HCT116 (cell line): ENCODE data around the gene KRTAP12-1. TPM values are rescaled to one million over a fixed set of nuclear protein-coding genes. Genes with fewer than 3 reads are reported as not detected.

Source experiments
- ATAC-seq: fragments of 200-7000 bp; cut with Tn5 transposase; 2 replicates; pipeline ENCODE4 v1.9.1; 2020; ENCODE audit warnings: mild to moderate bottlenecking, moderate library complexity
- BruUV-seq: library from RNA; stranded (reverse); fragments of 400-500 nt; replicated peaks from 2 replicates; lab custom pipeline; 2021; lab: Mats Ljungman, UMichigan
- CTCF ChIA-PET: fragments of 300-600 bp; sonication (Branson Sonifier 250); formaldehyde crosslinking; loops from one replicate; lab custom pipeline; 2021; ENCODE audit warnings: antibody characterized with exemption; lab: Charles Lee
- POLR2A ChIA-PET: fragments of 300-600, 350-600 bp; sonication (Branson Sonifier 250); formaldehyde crosslinking; loops from one replicate; lab custom pipeline; 2021; ENCODE audit warnings: antibody characterized with exemption; lab: Charles Lee
- RAD21 ChIA-PET, 2 experiments: fragments of 300-600 bp; sonication (Branson Sonifier 250); formaldehyde crosslinking; loops; one replicate each; lab custom pipeline; 2023; ENCODE audit warnings: low total read pairs in 2 of 2; ENCODE audit not compliant: uncharacterized antibody in 2 of 2, unreplicated experiment in 2 of 2, low non-redundant PET in 1 of 2; lab: Charles Lee
- DNase-seq: peaks from one replicate; pipeline ENCODE4 v3.0.0-alpha.2; 2010; ENCODE audit warnings: low read depth, low spot score
- H2AFZ ChIP-seq: fragments of 200-600 bp; shearing (Covaris generic), sonication (generic); 2 replicates; pipeline ENCODE4 v1.6.1; 2017; ENCODE audit warnings: low read depth, mixed run types, mixed read lengths, antibody characterized with exemption, low read length; ENCODE audit not compliant: poor library complexity, severe bottlenecking
- H3K27ac ChIP-seq: 2 replicates; pipeline ENCODE4 v1.5.1; 2012; ENCODE audit warnings: low read depth, low read length
- H3K27me3 ChIP-seq: fragments of 200-600 bp; sonication (generic); 2 replicates; pipeline ENCODE4 v1.6.1; 2016; ENCODE audit warnings: mixed run types, low read length, mixed read lengths; ENCODE audit not compliant: insufficient read depth
- H3K36me3 ChIP-seq, 2 experiments: fragments of 200-500 bp in 1 of 2; fragments of 200-600 bp in 1 of 2; sonication (Bioruptor generic) in 1 of 2; sonication (generic) in 1 of 2; 2 replicates each; pipeline versions ENCODE4 v1.5.1 to v1.6.1; 2014 to 2016; ENCODE audit warnings: low read length in 2 of 2, inconsistent platforms in 1 of 2, mixed read lengths in 1 of 2, mixed run types in 1 of 2; ENCODE audit not compliant: insufficient read depth in 2 of 2, control insufficient read depth in 1 of 2
- H3K4me1 ChIP-seq, 2 experiments: fragments of 200-600 bp in 1 of 2; sonication (generic) in 1 of 2; 2 replicates each; pipeline versions ENCODE4 v1.5.1 to v1.6.1; 2012 to 2017; ENCODE audit warnings: low read length in 2 of 2, inconsistent platforms in 1 of 2, mild to moderate bottlenecking in 1 of 2, mixed read lengths in 1 of 2, mixed run types in 1 of 2, moderate library complexity in 1 of 2; ENCODE audit not compliant: insufficient read depth in 2 of 2, control insufficient read depth in 1 of 2
- H3K4me2 ChIP-seq: fragments of 200-600 bp; sonication (generic); 2 replicates; pipeline ENCODE4 v1.6.1; 2017; ENCODE audit warnings: mixed run types, low read length, mixed read lengths
- H3K4me3 ChIP-seq, 2 experiments: fragments of 200-600 bp in 1 of 2; sonication (generic) in 1 of 2; replicated peaks in 1 of 2; 2 replicates each; pipeline ENCODE4 v1.5.1; 2011 to 2016; ENCODE audit warnings: low read length in 2 of 2, control low read depth in 1 of 2, low read depth in 1 of 2, mild to moderate bottlenecking in 1 of 2, mixed read lengths in 1 of 2, mixed run types in 1 of 2
- H3K79me2 ChIP-seq: fragments of 200-600 bp; sonication (generic); 2 replicates; pipeline ENCODE4 v1.6.1; 2017; ENCODE audit warnings: mild to moderate bottlenecking, mixed run types, low read length, moderate library complexity, mixed read lengths; ENCODE audit not compliant: insufficient read depth
- H3K9ac ChIP-seq: fragments of 200-600 bp; sonication (generic); 2 replicates; pipeline ENCODE4 v1.6.1; 2016; ENCODE audit warnings: low read length, mixed read lengths
- H3K9me2 ChIP-seq: fragments of 200-600 bp; sonication (generic), shearing (Covaris generic); 2 replicates; pipeline ENCODE4 v1.6.1; 2017; ENCODE audit warnings: mixed run types, mild to moderate bottlenecking, moderate library complexity; ENCODE audit not compliant: insufficient read depth
- H3K9me3 ChIP-seq, 2 experiments: fragments of 200-500 bp in 1 of 2; fragments of 200-600 bp in 1 of 2; sonication (Bioruptor generic) in 1 of 2; sonication (generic) in 1 of 2; 2 replicates each; pipeline ENCODE4 v1.6.1; 2014 to 2017; ENCODE audit warnings: low read length in 2 of 2, mixed read lengths in 2 of 2, inconsistent platforms in 1 of 2, low read depth in 1 of 2, mild to moderate bottlenecking in 1 of 2, mixed run types in 1 of 2, moderate library complexity in 1 of 2; ENCODE audit not compliant: control insufficient read depth in 1 of 2, insufficient read depth in 1 of 2
- H4K20me1 ChIP-seq: fragments of 200-600 bp; sonication (generic), shearing (Covaris generic); 2 replicates; pipeline ENCODE4 v1.6.1; 2017; ENCODE audit warnings: mixed run types, mild to moderate bottlenecking, moderate library complexity; ENCODE audit not compliant: insufficient read depth
- ATF3 ChIP-seq: IDR thresholded peaks from 2 replicates; pipeline ENCODE4 v1.6.1; 2012
- CEBPB ChIP-seq: IDR thresholded peaks from 2 replicates; pipeline ENCODE4 v1.6.1; 2012; ENCODE audit warnings: low read depth
- EGR1 ChIP-seq: IDR thresholded peaks from 2 replicates; pipeline ENCODE4 v1.6.1; 2012; ENCODE audit warnings: low read depth
- ELF1 ChIP-seq: IDR thresholded peaks from 2 replicates; pipeline ENCODE4 v1.6.1; 2012; ENCODE audit warnings: low read depth, borderline replicate concordance
- EZH2phosphoT487 ChIP-seq: fragments of 200-600 bp; IDR thresholded peaks from 2 replicates; pipeline ENCODE4 v1.6.1; 2018; ENCODE audit warnings: antibody characterized with exemption, borderline replicate concordance
- FOSL1 ChIP-seq: IDR thresholded peaks from 2 replicates; pipeline ENCODE4 v1.6.1; 2012; ENCODE audit warnings: low read depth
- JUND ChIP-seq: IDR thresholded peaks from 2 replicates; pipeline ENCODE4 v1.6.1; 2012
- POLR2A ChIP-seq: IDR thresholded peaks from 2 replicates; pipeline ENCODE4 v1.7.0; 2011; ENCODE audit warnings: borderline replicate concordance; ENCODE audit not compliant: insufficient read depth, insufficient read length; ENCODE audit errors: extremely low read depth
- POLR2AphosphoS5 ChIP-seq: IDR thresholded peaks from 2 replicates; pipeline ENCODE4 v1.6.1; 2011; ENCODE audit warnings: mild to moderate bottlenecking, low read depth, low read length, moderate library complexity
- REST ChIP-seq: IDR thresholded peaks from 2 replicates; pipeline ENCODE4 v1.6.1; 2012; ENCODE audit warnings: low read depth
- SIN3A ChIP-seq: IDR thresholded peaks from 2 replicates; pipeline ENCODE4 v1.6.1; 2012; ENCODE audit warnings: low read depth
- SP1 ChIP-seq: IDR thresholded peaks from 2 replicates; pipeline ENCODE4 v1.6.1; 2012; ENCODE audit warnings: low read depth
- SRF ChIP-seq: IDR thresholded peaks from 2 replicates; pipeline ENCODE4 v1.6.1; 2012; ENCODE audit warnings: low read depth
- TCF7L2 ChIP-seq: IDR thresholded peaks from 2 replicates; pipeline ENCODE4 v1.7.0; 2011; ENCODE audit warnings: borderline replicate concordance, inconsistent platforms; ENCODE audit not compliant: insufficient read depth, insufficient read length; ENCODE audit errors: extremely low read depth
- YY1 ChIP-seq: IDR thresholded peaks from 2 replicates; pipeline ENCODE4 v1.6.1; 2011; ENCODE audit warnings: low read length, low read depth, moderate library complexity, mild to moderate bottlenecking; ENCODE audit not compliant: insufficient replicate concordance; ENCODE audit errors: extremely low read depth
- ZFX ChIP-seq: fragments of 450-650 bp; IDR thresholded peaks from 2 replicates; pipeline ENCODE4 v1.6.1; 2017
- intact Hi-C: fragments of 100-400 bp; cut with micrococcal nuclease; formaldehyde crosslinking; loops from 2 replicates; pipeline ENCODE4 v1.10.0; 2022
- total RNA-seq: library from RNA; stranded (reverse); gene quantifications from one replicate; pipeline ENCODE4 v1.2.1, GENCODE V29; 2021; ENCODE audit not compliant: unreplicated experiment
- TF ChIP-seq, protein P1 (sequence below): IDR thresholded peaks from 2 replicates; pipeline ENCODE4 v1.6.1; 2011; ENCODE audit warnings: mild to moderate bottlenecking, low read length, moderate library complexity; ENCODE audit not compliant: insufficient replicate concordance; ENCODE audit errors: extremely low read depth
- TF ChIP-seq, protein P2 (sequence below): IDR thresholded peaks from 2 replicates; pipeline ENCODE4 v1.6.1; 2012
- TF ChIP-seq, protein P3 (sequence below), 3 experiments: fragments of 200-600 bp in 1 of 3; sonication (generic) in 1 of 3; IDR thresholded peaks in 2 of 3; conservative IDR thresholded peaks in 1 of 3; 2 replicates each; pipeline ENCODE4 v1.5.1; 2012 to 2017; ENCODE audit warnings: low read depth in 2 of 3, low read length in 2 of 3, antibody characterized with exemption in 1 of 3, borderline replicate concordance in 1 of 3, control low read depth in 1 of 3, mild to moderate bottlenecking in 1 of 3, mixed read lengths in 1 of 3, mixed run types in 1 of 3, moderate library complexity in 1 of 3; ENCODE audit not compliant: insufficient read depth in 1 of 3

Gene KRTAP12-1
- total RNA-seq, 1 experiment from 2014 or later: not detected

DNA sequence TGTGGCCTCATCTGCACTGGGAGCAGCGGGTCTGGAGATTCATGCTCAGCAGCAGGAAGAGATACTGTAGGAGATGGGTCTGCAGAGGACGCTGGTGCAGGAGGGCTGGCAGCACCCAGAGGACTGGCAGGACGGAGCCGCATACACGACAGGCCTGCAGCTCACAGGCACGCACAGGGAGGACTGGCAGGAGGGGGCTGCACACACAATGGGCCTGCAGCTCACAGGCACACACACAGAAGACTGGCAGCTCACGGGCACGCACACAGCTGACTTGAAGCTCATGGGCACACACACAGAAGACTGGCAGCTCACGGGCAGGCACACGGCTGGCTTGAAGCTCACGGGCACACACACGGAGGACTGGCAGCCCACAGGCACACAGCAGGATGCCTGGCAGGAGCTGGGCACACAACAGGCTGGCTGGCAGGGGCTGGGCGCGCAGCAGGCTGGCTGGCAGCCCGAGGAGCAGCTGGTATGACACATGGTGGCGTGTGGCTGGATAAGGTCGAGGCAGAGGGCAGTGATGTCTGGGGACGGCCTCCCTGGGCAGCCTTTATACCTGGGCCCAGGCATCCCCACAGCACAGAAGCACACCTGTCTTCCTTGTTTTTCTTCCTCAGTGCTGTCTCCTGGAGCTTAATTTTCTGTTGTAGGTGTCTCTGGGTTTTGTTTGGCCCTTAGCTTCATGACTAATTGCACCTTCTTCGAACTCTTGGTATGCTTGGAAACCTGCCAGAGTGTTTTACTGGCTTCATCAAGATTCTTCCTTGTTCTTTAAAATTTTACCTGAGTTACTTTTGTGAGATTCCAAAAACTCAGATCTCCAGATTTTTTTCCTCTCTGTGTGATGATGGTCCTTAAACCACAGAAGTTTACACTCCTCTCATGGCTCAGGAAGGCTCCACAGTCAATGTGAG lies 15.3 kb downstream of the KRTAP12-1 start, which contains the start of gene KRTAP12-2:
Gene KRTAP12-2 (minus strand): TSS at position 527 of the 920 bp plus-strand sequence. CDS start 41 bp downstream, at position 486.
- ATAC-seq: no peak; the same call in 1 of the 2 replicates
- TF ChIP-seq, protein P1, sequence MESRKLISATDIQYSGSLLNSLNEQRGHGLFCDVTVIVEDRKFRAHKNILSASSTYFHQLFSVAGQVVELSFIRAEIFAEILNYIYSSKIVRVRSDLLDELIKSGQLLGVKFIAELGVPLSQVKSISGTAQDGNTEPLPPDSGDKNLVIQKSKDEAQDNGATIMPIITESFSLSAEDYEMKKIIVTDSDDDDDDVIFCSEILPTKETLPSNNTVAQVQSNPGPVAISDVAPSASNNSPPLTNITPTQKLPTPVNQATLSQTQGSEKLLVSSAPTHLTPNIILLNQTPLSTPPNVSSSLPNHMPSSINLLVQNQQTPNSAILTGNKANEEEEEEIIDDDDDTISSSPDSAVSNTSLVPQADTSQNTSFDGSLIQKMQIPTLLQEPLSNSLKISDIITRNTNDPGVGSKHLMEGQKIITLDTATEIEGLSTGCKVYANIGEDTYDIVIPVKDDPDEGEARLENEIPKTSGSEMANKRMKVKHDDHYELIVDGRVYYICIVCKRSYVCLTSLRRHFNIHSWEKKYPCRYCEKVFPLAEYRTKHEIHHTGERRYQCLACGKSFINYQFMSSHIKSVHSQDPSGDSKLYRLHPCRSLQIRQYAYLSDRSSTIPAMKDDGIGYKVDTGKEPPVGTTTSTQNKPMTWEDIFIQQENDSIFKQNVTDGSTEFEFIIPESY: no peak
- no peak for TF ChIP-seq FOSL1
- no peak for TF ChIP-seq SRF
- no peak for TF ChIP-seq ATF3
- no peak for TF ChIP-seq EZH2phosphoT487
- TF ChIP-seq REST: no peak
- TF ChIP-seq POLR2A: no peak
- TF ChIP-seq TCF7L2: no peak
- TF ChIP-seq, protein P2, sequence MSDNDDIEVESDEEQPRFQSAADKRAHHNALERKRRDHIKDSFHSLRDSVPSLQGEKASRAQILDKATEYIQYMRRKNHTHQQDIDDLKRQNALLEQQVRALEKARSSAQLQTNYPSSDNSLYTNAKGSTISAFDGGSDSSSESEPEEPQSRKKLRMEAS: no peak
- TF ChIP-seq SIN3A: no peak
- no peak for TF ChIP-seq JUND
- TF ChIP-seq ELF1: no peak
- TF ChIP-seq CEBPB: no peak
- TF ChIP-seq SP1: no peak
- TF ChIP-seq EGR1: no peak
- no peak for TF ChIP-seq POLR2AphosphoS5
- no peak for TF ChIP-seq YY1
- TF ChIP-seq, protein P3, sequence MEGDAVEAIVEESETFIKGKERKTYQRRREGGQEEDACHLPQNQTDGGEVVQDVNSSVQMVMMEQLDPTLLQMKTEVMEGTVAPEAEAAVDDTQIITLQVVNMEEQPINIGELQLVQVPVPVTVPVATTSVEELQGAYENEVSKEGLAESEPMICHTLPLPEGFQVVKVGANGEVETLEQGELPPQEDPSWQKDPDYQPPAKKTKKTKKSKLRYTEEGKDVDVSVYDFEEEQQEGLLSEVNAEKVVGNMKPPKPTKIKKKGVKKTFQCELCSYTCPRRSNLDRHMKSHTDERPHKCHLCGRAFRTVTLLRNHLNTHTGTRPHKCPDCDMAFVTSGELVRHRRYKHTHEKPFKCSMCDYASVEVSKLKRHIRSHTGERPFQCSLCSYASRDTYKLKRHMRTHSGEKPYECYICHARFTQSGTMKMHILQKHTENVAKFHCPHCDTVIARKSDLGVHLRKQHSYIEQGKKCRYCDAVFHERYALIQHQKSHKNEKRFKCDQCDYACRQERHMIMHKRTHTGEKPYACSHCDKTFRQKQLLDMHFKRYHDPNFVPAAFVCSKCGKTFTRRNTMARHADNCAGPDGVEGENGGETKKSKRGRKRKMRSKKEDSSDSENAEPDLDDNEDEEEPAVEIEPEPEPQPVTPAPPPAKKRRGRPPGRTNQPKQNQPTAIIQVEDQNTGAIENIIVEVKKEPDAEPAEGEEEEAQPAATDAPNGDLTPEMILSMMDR (IDR thresholded peaks at IDR 0.05 in 2 of 3, conservative IDR thresholded peaks at IDR 0.05 in 1 of 3; ENCODE audit: borderline replicate concordance in 1 of 3, insufficient read depth in 1 of 3, low read depth in 2 of 3, low read length in 2 of 3): no peak
- no peak for TF ChIP-seq ZFX

More for the DNA sequence above, 15.3 kb downstream of the KRTAP12-1 start, which contains the start of gene KRTAP12-2:
- H3K4me2 ChIP-seq: no peak within 1 kb of the TSS
- ChIA-PET RAD21 (no interaction called here), POLR2A (no interaction called here), CTCF (no interaction called here)
- intact Hi-C loops: no loop called here
- no peaks in the 10 kb centered on the region for H3K9me2 ChIP-seq
- DNase-seq: no peak
- H2AFZ ChIP-seq: no peak within 1 kb of the TSS
- no peak within 1 kb of the TSS for H3K9ac ChIP-seq
- no peaks in the 10 kb centered on the region for H4K20me1 ChIP-seq
- H3K4me1 ChIP-seq: no peaks in the 10 kb centered on the region
- H3K4me3 ChIP-seq: no peak within 1 kb of the TSS
- H3K79me2 ChIP-seq: no peaks in the 10 kb centered on the region
- no peaks in the 10 kb centered on the region for H3K9me3 ChIP-seq
- H3K27me3 ChIP-seq: 0 out of 2 replicates have a peak, but pooled peaks cover 5% of the 10 kb centered on the region
- no peaks in the 10 kb centered on the region; a peak in 1 of 4 replicates for H3K36me3 ChIP-seq
- no TSS peak for BruUV-seq
- no peak within 1 kb of the TSS for H3K27ac ChIP-seq
